ENCODE results near the gene ADRA2B.

DNA sequence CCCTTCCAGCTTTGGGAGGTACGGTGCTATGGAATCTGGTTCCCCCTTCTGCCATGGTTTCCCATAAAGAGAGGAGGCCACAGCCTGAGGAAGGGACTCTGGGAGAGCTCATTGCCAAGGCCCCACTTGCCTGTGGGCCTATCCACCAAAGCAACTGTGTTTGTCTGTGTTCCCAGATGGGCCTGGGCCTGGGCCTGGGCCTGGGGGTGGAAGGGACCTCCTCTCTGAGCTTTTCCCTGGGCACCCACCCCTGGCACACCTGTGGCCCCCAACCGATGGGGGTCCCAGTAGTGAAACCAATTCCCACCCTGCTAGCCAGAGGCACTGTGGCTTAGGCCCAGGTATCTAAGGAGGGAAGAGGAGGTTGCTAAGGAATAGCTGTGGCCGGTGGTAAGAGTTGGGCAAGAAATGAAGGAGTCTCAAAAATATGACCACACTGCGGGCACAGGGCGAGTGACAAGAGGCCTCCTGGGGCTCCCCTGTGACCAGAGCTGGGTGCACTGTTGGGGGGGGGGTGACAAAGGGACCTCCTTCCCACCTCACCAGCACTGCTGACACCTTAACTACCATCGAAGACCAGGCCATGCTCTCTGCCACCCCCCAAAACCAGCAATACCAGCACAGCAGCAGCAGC is 33.8 kb upstream of the ADRA2B start:
- TF ChIP-seq, protein P1, sequence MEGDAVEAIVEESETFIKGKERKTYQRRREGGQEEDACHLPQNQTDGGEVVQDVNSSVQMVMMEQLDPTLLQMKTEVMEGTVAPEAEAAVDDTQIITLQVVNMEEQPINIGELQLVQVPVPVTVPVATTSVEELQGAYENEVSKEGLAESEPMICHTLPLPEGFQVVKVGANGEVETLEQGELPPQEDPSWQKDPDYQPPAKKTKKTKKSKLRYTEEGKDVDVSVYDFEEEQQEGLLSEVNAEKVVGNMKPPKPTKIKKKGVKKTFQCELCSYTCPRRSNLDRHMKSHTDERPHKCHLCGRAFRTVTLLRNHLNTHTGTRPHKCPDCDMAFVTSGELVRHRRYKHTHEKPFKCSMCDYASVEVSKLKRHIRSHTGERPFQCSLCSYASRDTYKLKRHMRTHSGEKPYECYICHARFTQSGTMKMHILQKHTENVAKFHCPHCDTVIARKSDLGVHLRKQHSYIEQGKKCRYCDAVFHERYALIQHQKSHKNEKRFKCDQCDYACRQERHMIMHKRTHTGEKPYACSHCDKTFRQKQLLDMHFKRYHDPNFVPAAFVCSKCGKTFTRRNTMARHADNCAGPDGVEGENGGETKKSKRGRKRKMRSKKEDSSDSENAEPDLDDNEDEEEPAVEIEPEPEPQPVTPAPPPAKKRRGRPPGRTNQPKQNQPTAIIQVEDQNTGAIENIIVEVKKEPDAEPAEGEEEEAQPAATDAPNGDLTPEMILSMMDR (IDR thresholded peaks at IDR 0.05; ENCODE audit: low read length), result no peak
- TF ChIP-seq EZH2 (IDR thresholded peaks at IDR 0.05; ENCODE audit: borderline replicate concordance, low read length), result no peak

All from OCI-LY1 (cell line).